Aorta (tissue), 5 donors: ENCODE data around the gene TOPAZ1. TPM values are rescaled to one million over a fixed set of nuclear protein-coding genes. Genes with fewer than 3 reads are reported as not detected.
"Not testable (repeated sequence)": the region's sequence is repeated elsewhere in the genome, so short reads cannot be mapped to it uniquely, and the experiment has no call there.

ENCODE experiments used
- ATAC-seq: fragments of 200-7000 bp; cut with Tn5 transposase; one replicate; pipeline ENCODE4 v1.9.1; 2022; ENCODE audit warnings: moderate library complexity; ENCODE audit not compliant: low FRiP score
- DNase-seq, 2 donors: peaks; one replicate each; pipeline ENCODE4 v3.0.0-alpha.2; 2020
- H3K27ac ChIP-seq, 2 donors: one replicate each; pipeline ENCODE4 v1.5.1; 2013; ENCODE audit warnings: low read length in 2 of 2, mild to moderate bottlenecking in 2 of 2, moderate library complexity in 2 of 2, control low read depth in 1 of 2, inconsistent platforms in 1 of 2, low read depth in 1 of 2
- H3K27me3 ChIP-seq, 2 donors: one replicate each; pipeline ENCODE4 v1.6.1; 2013; ENCODE audit warnings: control low read depth in 1 of 2, low read length in 1 of 2, mild to moderate bottlenecking in 1 of 2, moderate library complexity in 1 of 2; ENCODE audit not compliant: insufficient read depth in 2 of 2, control insufficient read depth in 1 of 2
- H3K36me3 ChIP-seq, 2 donors: one replicate each; pipeline ENCODE4 v1.6.1; 2013; ENCODE audit warnings: control low read depth in 1 of 2, low read length in 1 of 2, mild to moderate bottlenecking in 1 of 2; ENCODE audit not compliant: insufficient read depth in 2 of 2, control insufficient read depth in 1 of 2
- H3K4me1 ChIP-seq, 2 donors: one replicate each; pipeline ENCODE4 v1.6.1; 2013; ENCODE audit warnings: low read length in 2 of 2, control low read depth in 1 of 2, mild to moderate bottlenecking in 1 of 2, moderate library complexity in 1 of 2; ENCODE audit not compliant: insufficient read depth in 2 of 2, control insufficient read depth in 1 of 2
- H3K4me3 ChIP-seq, 2 donors: one replicate each; pipeline ENCODE4 v1.5.1; 2013; ENCODE audit warnings: low read length in 2 of 2, control low read depth in 1 of 2, mild to moderate bottlenecking in 1 of 2
- H3K9me3 ChIP-seq: one replicate; pipeline ENCODE4 v1.6.1; 2013; ENCODE audit warnings: mild to moderate bottlenecking, low read length; ENCODE audit not compliant: control insufficient read depth
- WGBS, 2 donors: extraction: QIAGEN DNeasy Blood & Tissue Kit; methylation state at CpG; one replicate each; pipeline ENCODE4 v1.1.7; 2013; 5-methylcytosine and 5-hydroxymethylcytosine counted together
- intact Hi-C, 2 donors: fragments of 100-400 bp; cut with DNase I; formaldehyde crosslinking; loops; one replicate each; pipeline versions ENCODE4 v1.14.2 to v1.15.0; 2022
- polyA plus RNA-seq, 2 donors: library from polyadenylated mRNA; stranded (reverse); fragments of 200-250 nt; gene quantifications; one replicate each; pipeline ENCODE4 v1.2.3, GENCODE V29; 2013
- total RNA-seq, 2 donors: library from RNA; stranded (reverse); fragmentation: NEBNext Ultra II Directional; extraction: Animal tissue kit (Norgen Biotek cat#: 25700); gene quantifications; one replicate each; pipeline ENCODE4 v1.2.1, GENCODE V29; 2021
- donor health status: healthy with polysubstance abuse.
- donor health status: Bipolar disorder and iron deficiency.
- donor health status: DM: no; HTN: no; CAD: no.
- donor health status: DM: no; HTN: no; CAD: no.
- donor health status: DM: yes; HTN: yes; CAD: no.

Gene TOPAZ1
- total and polyA plus RNA-seq, 4 donors = not detected

- no peak for ATAC-seq
- no peak for DNase-seq
- 6 to 7% methylated on average over 1 of the region's 1 CpG for WGBS, 2 donors
- H3K27me3 ChIP-seq = no peaks in the 10 kb centered on the region
- no peaks in the 10 kb centered on the region for H3K9me3 ChIP-seq
- H3K36me3 ChIP-seq = no peaks in the 10 kb centered on the region
- no peak overlapping the region for H3K27ac ChIP-seq
- H3K4me3 ChIP-seq = no peak overlapping the region
- H3K4me1 ChIP-seq = peaks cover 0 to 4% of the 10 kb centered on the region in 2 donors
- intact Hi-C loops = no loop called here
Measured at GRCh38 chr3:44342176-44342790, 100.6 kb downstream of the TOPAZ1 start.

GRCh38 chr3:44343421-44343820 lies 101.7 kb downstream of the TOPAZ1 start:
- Histone ChIP-seq H3K27ac (no peak overlapping the region), H3K4me1 (peaks cover 0 to 4% of the 10 kb centered on the region in 2 donors)

GRCh38 chr3:44346590-44346989 lies 104.9 kb downstream of the TOPAZ1 start:
- H3K4me3 ChIP-seq, H3K27ac ChIP-seq, H3K36me3 ChIP-seq, H3K4me1 ChIP-seq, DNase-seq, H3K9me3 ChIP-seq, intact Hi-C loops, H3K27me3 ChIP-seq, ATAC-seq: not testable (repeated sequence)
- WGBS, 2 donors = 93 to 94% methylated on average over 6 of the region's 6 CpGs

More at GRCh38 chr3:44343421-44343820, 101.7 kb downstream of the TOPAZ1 start:
- intact Hi-C loops = no loop called here
- Histone ChIP-seq H3K4me3 (no peak overlapping the region), H3K9me3 (no peaks in the 10 kb centered on the region), H3K27me3 (no peaks in the 10 kb centered on the region), H3K36me3 (no peaks in the 10 kb centered on the region)
- DNase-seq (no peak), ATAC-seq (no peak)

- H3K36me3 ChIP-seq = peaks cover 0 to 3% of the 10 kb centered on the region in 2 donors
- intact Hi-C loops = no loop called here
- 83 to 88% methylated on average over 6 of the region's 6 CpGs for WGBS, 2 donors
- no peak overlapping the region for H3K4me3 ChIP-seq
- H3K27ac ChIP-seq = no peak overlapping the region
- H3K4me1 ChIP-seq = no peaks in the 10 kb centered on the region
- no peaks in the 10 kb centered on the region for H3K27me3 ChIP-seq
- DNase-seq (no peak), ATAC-seq (no peak)
- H3K9me3 ChIP-seq = no peaks in the 10 kb centered on the region
Measured at GRCh38 chr3:44348993-44349392, 107.3 kb downstream of the TOPAZ1 start.

- peaks cover 0 to 3% of the 10 kb centered on the region in 2 donors for H3K36me3 ChIP-seq
- ATAC-seq (no peak), DNase-seq (no peak)
- no peaks in the 10 kb centered on the region for H3K27me3 ChIP-seq
- no peak overlapping the region for H3K27ac ChIP-seq
- no peak overlapping the region for H3K4me3 ChIP-seq
- 97 to 100% methylated on average over 1 of the region's 1 CpG for WGBS, 2 donors
- intact Hi-C loops = no loop called here
- no peaks in the 10 kb centered on the region for H3K9me3 ChIP-seq
- no peaks in the 10 kb centered on the region for H3K4me1 ChIP-seq
Measured at GRCh38 chr3:44353355-44353924, 111.8 kb downstream of the TOPAZ1 start.

GRCh38 chr3:44355362-44356033 lies 113.8 kb downstream of the TOPAZ1 start:
- no peaks in the 10 kb centered on the region for H3K27me3 ChIP-seq

GRCh38 chr3:44359146-44359751 lies 117.6 kb downstream of the TOPAZ1 start:
- Histone ChIP-seq H3K4me1 (no peaks in the 10 kb centered on the region), H3K27ac (no peak overlapping the region), H3K27me3 (no peaks in the 10 kb centered on the region), H3K36me3 (no peaks in the 10 kb centered on the region), H3K9me3 (no peaks in the 10 kb centered on the region), H3K4me3 (no peak overlapping the region)
- intact Hi-C loops = no loop called here
- ATAC-seq = no peak
- WGBS, 2 donors = 54 to 62% methylated on average over 3 of the region's 3 CpGs
- DNase-seq = no peak

More at GRCh38 chr3:44355362-44356033, 113.8 kb downstream of the TOPAZ1 start:
- no peaks in the 10 kb centered on the region for H3K9me3 ChIP-seq
- 2 to 6% methylated on average over 2 of the region's 2 CpGs for WGBS, 2 donors
- H3K4me3 ChIP-seq = no peak overlapping the region
- DNase-seq (no peak), ATAC-seq (peak; percentile 75)
- H3K27ac ChIP-seq = peak overlapping the region; percentile 33 to 52
- H3K4me1 ChIP-seq = no peaks in the 10 kb centered on the region
- peaks cover 0 to 3% of the 10 kb centered on the region in 2 donors for H3K36me3 ChIP-seq
- intact Hi-C loops = no loop called here

- Histone ChIP-seq H3K4me3 (no peak overlapping the region), H3K4me1 (no peaks in the 10 kb centered on the region), H3K27ac (no peak overlapping the region), H3K36me3 (peaks cover 0 to 2% of the 10 kb centered on the region in 2 donors), H3K27me3 (no peaks in the 10 kb centered on the region), H3K9me3 (no peaks in the 10 kb centered on the region)
- ATAC-seq = no peak
- DNase-seq = no peak
- intact Hi-C loops = no loop called here
- 63 to 73% methylated on average over 1 to 2 of the region's 2 CpGs for WGBS, 2 donors
Measured at GRCh38 chr3:44363591-44363990, 121.9 kb downstream of the TOPAZ1 start.
